ENCODE measurements around the gene ZNF25. TPM values are rescaled to one million over a fixed set of nuclear protein-coding genes. Genes with fewer than 3 reads are reported as not detected.

Gene ZNF25
- polyA plus RNA-seq, 2 of the 4 experiments (the other 2 are of a cell fraction): 2.7 to 7.3 TPM

GRCh38 chr10:38010119-38010903 is 33.9 kb upstream of the ZNF25 start, which contains the start of gene ZNF33A (continued):
- TF ChIP-seq MYC (IDR thresholded peaks at IDR 0.05; ENCODE audit: borderline replicate concordance, low read length) (no peak), MAFK (IDR thresholded peaks at IDR 0.05; ENCODE audit: partially characterized antibody) (peak; percentile 9), ZFP36 (IDR thresholded peaks at IDR 0.05; ENCODE audit: borderline replicate concordance, partially characterized antibody) (no peak)

DNA sequence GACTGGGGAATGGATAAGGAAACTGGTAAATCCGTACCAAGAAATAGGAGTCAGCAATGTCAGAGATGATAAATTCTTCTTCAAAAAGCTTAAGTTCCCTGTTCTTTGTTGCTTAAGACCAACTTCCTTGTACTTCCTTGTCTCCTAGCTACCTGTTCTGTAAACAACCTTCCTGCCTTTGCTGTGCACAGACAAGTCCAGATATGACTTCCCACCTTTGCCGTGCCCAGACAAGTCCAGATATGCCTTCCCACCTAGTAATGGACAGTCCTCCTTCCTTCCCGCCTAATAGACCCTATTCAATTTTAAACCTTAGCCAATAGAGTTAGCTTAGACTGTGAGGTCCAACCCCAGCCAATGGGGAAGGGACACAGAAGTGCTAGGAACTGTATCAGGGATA is 31.5 kb upstream of the ZNF25 start:
- H3K9me3 ChIP-seq: no peaks in the 10 kb centered on the region
- POLR2A ChIA-PET: no interaction called here
- no peak overlapping the region for H3K4me2 ChIP-seq
- ATAC-seq: no peak
- no peak overlapping the region for H3K4me3 ChIP-seq
- WGBS (ENCODE audit: missing lambda C conversion rate): 78% methylated on average over 3 of the region's 3 CpGs
- CTCF ChIA-PET: interaction anchor here (1.8 kb wide), 1 partner anchor 32 kb away, joined by 8 read pairs; the partner anchor contains the start of gene ZNF25
- TF ChIP-seq KDM5A (IDR thresholded peaks at IDR 0.05): no peak
- no peak for TF ChIP-seq NPAS2 (CRISPR knock-in tag; IDR thresholded peaks at IDR 0.05; ENCODE audit: borderline replicate concordance)
- TF ChIP-seq, protein P1, sequence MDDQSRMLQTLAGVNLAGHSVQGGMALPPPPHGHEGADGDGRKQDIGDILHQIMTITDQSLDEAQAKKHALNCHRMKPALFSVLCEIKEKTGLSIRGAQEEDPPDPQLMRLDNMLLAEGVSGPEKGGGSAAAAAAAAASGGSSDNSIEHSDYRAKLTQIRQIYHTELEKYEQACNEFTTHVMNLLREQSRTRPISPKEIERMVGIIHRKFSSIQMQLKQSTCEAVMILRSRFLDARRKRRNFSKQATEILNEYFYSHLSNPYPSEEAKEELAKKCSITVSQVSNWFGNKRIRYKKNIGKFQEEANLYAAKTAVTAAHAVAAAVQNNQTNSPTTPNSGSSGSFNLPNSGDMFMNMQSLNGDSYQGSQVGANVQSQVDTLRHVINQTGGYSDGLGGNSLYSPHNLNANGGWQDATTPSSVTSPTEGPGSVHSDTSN (IDR thresholded peaks at IDR 0.05): no peak
- no peak for TF ChIP-seq JUN (IDR thresholded peaks at IDR 0.05)
- TF ChIP-seq, protein P2, sequence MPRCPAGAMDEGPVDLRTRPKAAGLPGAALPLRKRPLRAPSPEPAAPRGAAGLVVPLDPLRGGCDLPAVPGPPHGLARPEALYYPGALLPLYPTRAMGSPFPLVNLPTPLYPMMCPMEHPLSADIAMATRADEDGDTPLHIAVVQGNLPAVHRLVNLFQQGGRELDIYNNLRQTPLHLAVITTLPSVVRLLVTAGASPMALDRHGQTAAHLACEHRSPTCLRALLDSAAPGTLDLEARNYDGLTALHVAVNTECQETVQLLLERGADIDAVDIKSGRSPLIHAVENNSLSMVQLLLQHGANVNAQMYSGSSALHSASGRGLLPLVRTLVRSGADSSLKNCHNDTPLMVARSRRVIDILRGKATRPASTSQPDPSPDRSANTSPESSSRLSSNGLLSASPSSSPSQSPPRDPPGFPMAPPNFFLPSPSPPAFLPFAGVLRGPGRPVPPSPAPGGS (IDR thresholded peaks at IDR 0.05): no peak
- no peak for TF ChIP-seq POLR2A (IDR thresholded peaks at IDR 0.05; ENCODE audit: low read length)
- TF ChIP-seq CBX2 (IDR thresholded peaks at IDR 0.05; ENCODE audit: borderline replicate concordance, low read depth): no peak
- no peak for TF ChIP-seq SMC3 (IDR thresholded peaks at IDR 0.05)
- no peak for DNase-seq (ENCODE audit: low read depth in 1 of 2, low spot score in 1 of 2)
- FAIRE-seq: no peak
- H3K27ac ChIP-seq: no peak overlapping the region
- peaks cover 12% of the 10 kb centered on the region; the same call in 2 of the 3 replicates for H3K4me1 ChIP-seq

DNA sequence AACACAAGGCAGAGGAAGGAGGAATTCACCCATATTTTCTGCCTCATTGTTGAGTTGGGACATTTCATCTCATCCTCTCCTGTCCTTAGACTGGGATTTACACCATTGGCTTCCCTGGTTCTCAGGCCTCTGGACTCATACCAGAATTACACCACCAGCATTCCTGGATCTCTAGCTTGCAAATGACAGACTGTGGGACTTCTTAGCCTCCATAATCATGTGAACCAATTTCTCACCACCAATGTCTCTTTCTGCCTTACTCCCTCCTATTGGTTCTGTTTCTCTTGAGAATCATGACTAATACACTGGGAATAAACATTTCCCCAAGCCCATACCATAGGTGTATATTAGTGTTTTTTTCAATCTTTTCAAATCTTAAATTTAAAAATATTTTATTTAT is 31.1 kb upstream of the ZNF25 start:
- no peak overlapping the region for H3K4me2 ChIP-seq
- H3K4me1 ChIP-seq: peaks cover 12% of the 10 kb centered on the region; the same call in 2 of the 3 replicates
- no peak for ATAC-seq
- DNase-seq (ENCODE audit: low read depth in 1 of 2, low spot score in 1 of 2): no peak
- H3K9me3 ChIP-seq: no peaks in the 10 kb centered on the region
- no peak overlapping the region for H3K4me3 ChIP-seq
- FAIRE-seq: no peak
- ChIA-PET CTCF (interaction anchor here (1.8 kb wide), 1 partner anchor 31 kb away, joined by 8 read pairs; the partner anchor contains the start of gene ZNF25), POLR2A (no interaction called here)
- H3K27ac ChIP-seq: no peak overlapping the region
- no peak for TF ChIP-seq NFE2L2 (conservative IDR thresholded peaks at IDR 0.05; ENCODE audit: low read length)
- no peak for TF ChIP-seq HES2 (IDR thresholded peaks at IDR 0.05)
- no peak for TF ChIP-seq BHLHE40 (IDR thresholded peaks at IDR 0.05; ENCODE audit: low read depth, low read length)
- TF ChIP-seq, protein P1 (IDR thresholded peaks at IDR 0.05): no peak
- no peak for TF ChIP-seq CHD2 (IDR thresholded peaks at IDR 0.05; ENCODE audit: low read length, partially characterized antibody)
- no peak for TF ChIP-seq ZC3H11A (IDR thresholded peaks at IDR 0.05)
- no peak for TF ChIP-seq JUN (IDR thresholded peaks at IDR 0.05)
- TF ChIP-seq MAFK (IDR thresholded peaks at IDR 0.05; ENCODE audit: partially characterized antibody): no peak
- no peak for TF ChIP-seq GATA3 (IDR thresholded peaks at IDR 0.05; ENCODE audit: borderline replicate concordance)
- no peak for TF ChIP-seq POLR2A (IDR thresholded peaks at IDR 0.05; ENCODE audit: low read length)
- TF ChIP-seq, protein P3, sequence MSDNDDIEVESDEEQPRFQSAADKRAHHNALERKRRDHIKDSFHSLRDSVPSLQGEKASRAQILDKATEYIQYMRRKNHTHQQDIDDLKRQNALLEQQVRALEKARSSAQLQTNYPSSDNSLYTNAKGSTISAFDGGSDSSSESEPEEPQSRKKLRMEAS (IDR thresholded peaks at IDR 0.05): no peak
- no peak for TF ChIP-seq ESRRA (IDR thresholded peaks at IDR 0.05; ENCODE audit: borderline replicate concordance, low read length)
- no peak for TF ChIP-seq SREBF2 (IDR thresholded peaks at IDR 0.05)
- no peak for TF ChIP-seq EP300 (IDR thresholded peaks at IDR 0.05)

Measured in A549 (cell line).